SK-N-SH (cell line): Measurements from ENCODE around the gene OR2T12. TPM values are rescaled to one million over a fixed set of nuclear protein-coding genes. Genes with fewer than 3 reads are reported as not detected.
"Not testable (repeated sequence)": the region's sequence is repeated elsewhere in the genome, so short reads cannot be mapped to it uniquely, and the experiment has no call there.

ENCODE experiments used
- CTCF ChIA-PET: fragments of 300-600, 350-600 bp; formaldehyde crosslinking; extraction: SDS; loops from one replicate; lab custom pipeline; 2021; lab: Yijun Ruan, JAX
- POLR2A ChIA-PET: fragments of 350-600 bp; sonication (Branson Sonifier 250); formaldehyde crosslinking; extraction: SDS; loops from one replicate; lab custom pipeline; 2020; ENCODE audit warnings: antibody characterized with exemption, inconsistent platforms; lab: Yijun Ruan, JAX
- DNase-seq: peaks from one replicate; pipeline ENCODE4 v3.0.0; 2012
- H2AFZ ChIP-seq: fragments of 200-600 bp; sonication (generic); 2 replicates; pipeline ENCODE4 v1.8.1; 2016; ENCODE audit warnings: antibody characterized with exemption, mild to moderate bottlenecking, low read depth
- H3F3A ChIP-seq: fragments of 200-600 bp; sonication (generic); replicated peaks from 2 replicates; pipeline ENCODE3; 2016; ENCODE audit warnings: antibody characterized with exemption, mild to moderate bottlenecking; ENCODE audit not compliant: insufficient read depth
- H3K27ac ChIP-seq, 2 experiments: fragments of 200-500 bp in 1 of 2; fragments of 200-600 bp in 1 of 2; sonication (Bioruptor generic) in 1 of 2; sonication (generic), shearing (Covaris generic) in 1 of 2; 2 replicates each; pipeline versions ENCODE4 v1.5.1 to v1.6.1; 2014 to 2016; ENCODE audit warnings: low read depth in 2 of 2, inconsistent platforms in 1 of 2, low read length in 1 of 2, mild to moderate bottlenecking in 1 of 2, mixed read lengths in 1 of 2
- H3K27me3 ChIP-seq: fragments of 200-600 bp; sonication (generic), shearing (Covaris generic); 2 replicates; pipeline ENCODE4 v1.6.1; 2016; ENCODE audit warnings: mixed run types; ENCODE audit not compliant: insufficient read depth
- H3K36me3 ChIP-seq, 2 experiments: fragments of 200-500 bp in 1 of 2; fragments of 200-600 bp in 1 of 2; sonication (Bioruptor generic) in 1 of 2; sonication (generic) in 1 of 2; replicated peaks in 1 of 2; 2 replicates each; pipeline versions ENCODE3 to v1.5.1; 2014 to 2016; ENCODE audit warnings: low read length in 1 of 2, mild to moderate bottlenecking in 1 of 2; ENCODE audit not compliant: insufficient read depth in 2 of 2, control insufficient read depth in 1 of 2
- H3K4me1 ChIP-seq, 2 experiments: fragments of 200-500 bp in 1 of 2; fragments of 200-600 bp in 1 of 2; sonication (Bioruptor generic) in 1 of 2; sonication (generic), shearing (Covaris generic) in 1 of 2; 2 replicates each; pipeline versions ENCODE4 v1.5.1 to v1.6.1; 2014 to 2016; ENCODE audit warnings: low read depth in 1 of 2, low read length in 1 of 2, mixed run types in 1 of 2; ENCODE audit not compliant: insufficient read depth in 2 of 2, control insufficient read depth in 1 of 2
- H3K4me2 ChIP-seq: fragments of 200-600 bp; sonication (generic), shearing (Covaris generic); 2 replicates; pipeline ENCODE4 v1.6.1; 2017; ENCODE audit warnings: mixed run types
- H3K4me3 ChIP-seq, 2 experiments: fragments of 200-500 bp in 1 of 2; fragments of 200-600 bp in 1 of 2; sonication (Bioruptor generic) in 1 of 2; sonication (generic), shearing (Covaris generic) in 1 of 2; 2 replicates each; pipeline versions ENCODE4 v1.5.1 to v1.8.1; 2014 to 2016; ENCODE audit warnings: low read depth in 2 of 2, inconsistent platforms in 1 of 2, low read length in 1 of 2, mild to moderate bottlenecking in 1 of 2, mixed read lengths in 1 of 2, moderate library complexity in 1 of 2
- H3K79me2 ChIP-seq: fragments of 200-600 bp; sonication (generic); 2 replicates; pipeline ENCODE4 v1.8.1; 2017; ENCODE audit warnings: mild to moderate bottlenecking; ENCODE audit not compliant: insufficient read depth
- H3K9ac ChIP-seq: fragments of 200-600 bp; sonication (generic); 2 replicates; pipeline ENCODE4 v1.6.1; 2017; ENCODE audit warnings: mixed run types
- H3K9me2 ChIP-seq: fragments of 200-600 bp; sonication (generic); 2 replicates; pipeline ENCODE4 v1.6.1; 2017; ENCODE audit warnings: mixed run types
- H3K9me3 ChIP-seq: fragments of 200-600 bp; sonication (generic); 2 replicates; pipeline ENCODE4 v1.6.1; 2017; ENCODE audit warnings: mixed run types, mild to moderate bottlenecking, moderate library complexity
- H4K20me1 ChIP-seq: fragments of 200-600 bp; sonication (generic); 2 replicates; pipeline ENCODE4 v1.6.1; 2017; ENCODE audit warnings: mild to moderate bottlenecking, mixed run types; ENCODE audit not compliant: insufficient read depth
- FOXJ3 ChIP-seq: sonication (generic); formaldehyde crosslinking; IDR thresholded peaks from 2 replicates; pipeline ENCODE4 v1.5.1; 2020; ENCODE audit warnings: mild to moderate bottlenecking, missing genetic modification reagents
- GABPA ChIP-seq: IDR thresholded peaks from 2 replicates; pipeline ENCODE4 v1.4.0; 2012; ENCODE audit warnings: low read depth, mild to moderate bottlenecking
- JUND ChIP-seq: IDR thresholded peaks from 2 replicates; pipeline ENCODE4 v1.4.0; 2012
- MEF2A ChIP-seq: IDR thresholded peaks from 2 replicates; pipeline ENCODE4 v1.4.0; 2012; ENCODE audit warnings: low read depth, borderline replicate concordance
- NRF1 ChIP-seq: IDR thresholded peaks from 2 replicates; pipeline ENCODE4 v1.6.1; 2012; ENCODE audit warnings: low read depth, mild to moderate bottlenecking, low read length
- REST ChIP-seq: IDR thresholded peaks from 2 replicates; pipeline ENCODE4 v1.6.1; 2012; ENCODE audit warnings: mild to moderate bottlenecking, low read depth, low read length, moderate library complexity
- RFX5 ChIP-seq: IDR thresholded peaks from 2 replicates; pipeline ENCODE4 v1.6.1; 2012; ENCODE audit warnings: mild to moderate bottlenecking, improper control_type of control experiment, low read length
- RXRA ChIP-seq: IDR thresholded peaks from 2 replicates; pipeline ENCODE4 v1.4.0; 2012; ENCODE audit warnings: low read depth, mild to moderate bottlenecking, borderline replicate concordance
- SMC3 ChIP-seq: IDR thresholded peaks from 2 replicates; pipeline ENCODE4 v1.6.1; 2012; ENCODE audit warnings: low read depth, low read length, improper control_type of control experiment
- TCF12 ChIP-seq: IDR thresholded peaks from 2 replicates; pipeline ENCODE4 v1.4.0; 2012
- ZBTB33 ChIP-seq: IDR thresholded peaks from 2 replicates; pipeline ENCODE4 v1.4.0; 2012; ENCODE audit warnings: low read depth, borderline replicate concordance
- WGBS: methylation state at CpG from one replicate; pipeline ENCODE4 v1.1.6; 2017; ENCODE audit warnings: low lambda C conversion rate; 5-methylcytosine and 5-hydroxymethylcytosine counted together
- polyA plus RNA-seq, 3 experiments: library from polyadenylated mRNA; depleted of rRNA; stranded (reverse); fragments of >200 nt; gene quantifications; 2 replicates each; pipeline ENCODE4 v1.2.3, GENCODE V29; 2012

The OR2T12 gene
- polyA plus RNA-seq, 1 of the 3 experiments (the other 2 are of a cell fraction): not detected

- ChIA-PET CTCF (no interaction called here), POLR2A (no interaction called here)
- Histone ChIP-seq H3K4me1 (no peaks in the 10 kb centered on the region), H3F3A (no peaks in the 10 kb centered on the region), H3K79me2 (no peaks in the 10 kb centered on the region), H3K9me2 (no peaks in the 10 kb centered on the region), H2AFZ (no peak within 1 kb of the TSS), H3K4me3 (no peak within 1 kb of the TSS), H3K9me3 (no peaks in the 10 kb centered on the region), H3K4me2 (no peak within 1 kb of the TSS), H3K36me3 (no peaks in the 10 kb centered on the region), H3K9ac (no peak within 1 kb of the TSS), H3K27me3 (no peaks in the 10 kb centered on the region), H4K20me1 (no peaks in the 10 kb centered on the region), H3K27ac (no peak within 1 kb of the TSS)
- WGBS: 0% methylated on average over 1 of the region's 1 CpG
- TF ChIP-seq RXRA (no peak), ZBTB33 (no peak), SMC3 (no peak), TCF12 (no peak), REST (no peak), RFX5 (no peak), GABPA (no peak)
- DNase-seq: no peak
Measured at GRCh38 chr1:248324468-248324867, 21.2 kb upstream of the OR2T12 start, which contains the start of gene OR2M7. OR2M7 (minus strand) TSS chr1:248324568; CDS start chr1:248324568, 0 bp downstream.

- DNase-seq: no peak
- no peaks in the 10 kb centered on the region for H4K20me1 ChIP-seq
- CTCF ChIA-PET: interaction anchor here (1.0 kb wide), 1 partner anchor 14 kb away, joined by 3 read pairs; the partner anchor contains the start of gene OR2T12
Measured at GRCh38 chr1:248316796-248317195, 13.6 kb upstream of the OR2T12 start.

GRCh38 chr1:248306740-248307139 is 3.5 kb upstream of the OR2T12 start:
- H3K27me3 ChIP-seq, POLR2A ChIA-PET: not testable (repeated sequence)
- WGBS: 13% methylated on average over 11 of the region's 15 CpGs

More at GRCh38 chr1:248316796-248317195, 13.6 kb upstream of the OR2T12 start:
- 0% methylated on average over 9 of the region's 11 CpGs for WGBS
- no peaks in the 10 kb centered on the region for H3K36me3 ChIP-seq
- no peaks in the 10 kb centered on the region for H3F3A ChIP-seq
- no peaks in the 10 kb centered on the region for H3K4me1 ChIP-seq
- H3K4me2 ChIP-seq: no peak overlapping the region
- H3K27me3 ChIP-seq: no peaks in the 10 kb centered on the region
- H3K9me3 ChIP-seq: no peaks in the 10 kb centered on the region
- no peak overlapping the region for H2AFZ ChIP-seq
- no peak overlapping the region for H3K4me3 ChIP-seq
- no peak overlapping the region for H3K27ac ChIP-seq
- no peaks in the 10 kb centered on the region for H3K79me2 ChIP-seq
- H3K9ac ChIP-seq: no peak overlapping the region
- no peak for TF ChIP-seq JUND
- TF ChIP-seq SMC3: no peak
- no peak for TF ChIP-seq MEF2A
- TF ChIP-seq NRF1: no peak
- TF ChIP-seq FOXJ3: no peak
- no peak for TF ChIP-seq TCF12
- TF ChIP-seq, all 33 proteins: peak for 0
- no peaks in the 10 kb centered on the region for H3K9me2 ChIP-seq
- POLR2A ChIA-PET: no interaction called here

More at GRCh38 chr1:248306740-248307139, 3.5 kb upstream of the OR2T12 start:
- H3K4me2 ChIP-seq, H3K27ac ChIP-seq, H3K9ac ChIP-seq, H3K9me3 ChIP-seq, H3K79me2 ChIP-seq, H4K20me1 ChIP-seq, H2AFZ ChIP-seq, H3K4me1 ChIP-seq, H3K9me2 ChIP-seq, CTCF ChIA-PET, H3K4me3 ChIP-seq, DNase-seq, H3F3A ChIP-seq, H3K36me3 ChIP-seq: not testable (repeated sequence)
